RKO (cell line): ENCODE data around the gene KCNJ4.
"Not testable (repeated sequence)": the region's sequence is repeated elsewhere in the genome, so short reads cannot be mapped to it uniquely, and the experiment has no call there.

Experiments
- DNase-seq: peaks from one replicate; pipeline ENCODE4 v3.0.0-alpha.2; 2016; ENCODE audit warnings: low spot score

KCNJ4 gene

DNA sequence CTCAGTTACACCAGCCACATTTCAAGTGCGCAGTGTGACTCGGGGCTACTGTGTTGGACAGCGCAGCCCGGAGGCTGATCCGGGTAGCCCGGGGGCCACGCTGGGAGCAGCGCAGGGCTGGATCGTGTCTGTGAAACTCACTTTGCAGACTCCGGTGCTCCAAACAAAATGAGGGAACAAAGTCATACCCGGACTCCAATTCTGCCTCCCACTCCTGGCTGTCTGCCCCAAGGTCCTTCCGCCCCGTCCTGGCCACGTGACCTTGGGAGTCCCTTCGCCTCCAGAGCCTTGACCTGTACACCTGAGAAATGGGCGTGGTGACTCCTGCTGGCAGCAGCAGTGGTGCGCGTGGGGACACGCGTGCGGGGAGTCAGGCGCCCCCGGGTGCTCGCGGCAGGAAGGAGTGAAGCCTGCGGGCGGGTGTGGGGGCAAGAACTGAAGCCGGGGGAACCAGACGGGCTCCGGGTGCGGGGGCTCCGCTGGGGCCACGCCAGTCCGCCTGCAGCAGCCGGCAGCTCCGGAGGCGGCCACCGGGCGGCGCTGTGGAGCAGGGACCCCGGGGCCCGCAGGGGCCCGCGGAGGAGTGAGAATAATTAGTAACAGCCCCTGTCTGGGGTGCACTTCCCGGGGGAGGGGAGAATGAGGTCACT, 42.4 kb downstream of the KCNJ4 start:
- DNase-seq = no peak

DNA sequence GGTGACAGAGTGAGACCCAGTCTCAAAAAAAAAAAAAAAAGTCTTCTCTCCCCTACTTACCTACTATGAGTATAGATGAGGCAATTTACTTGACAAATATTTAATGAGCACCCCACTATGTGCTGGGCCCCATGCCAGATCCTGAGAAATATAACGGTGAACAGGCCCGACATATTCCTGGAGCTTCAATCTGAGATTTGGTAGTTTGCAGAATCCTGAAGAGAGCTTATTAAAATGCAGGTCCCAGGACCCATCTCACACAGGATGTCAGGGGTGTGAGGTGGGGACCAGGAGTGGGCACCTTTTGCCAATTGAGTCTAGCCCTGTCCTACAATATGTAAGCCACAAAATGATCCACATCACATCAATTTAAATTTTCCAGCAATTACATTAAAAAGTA, 44.0 kb downstream of the KCNJ4 start:
- DNase-seq = no peak

DNA sequence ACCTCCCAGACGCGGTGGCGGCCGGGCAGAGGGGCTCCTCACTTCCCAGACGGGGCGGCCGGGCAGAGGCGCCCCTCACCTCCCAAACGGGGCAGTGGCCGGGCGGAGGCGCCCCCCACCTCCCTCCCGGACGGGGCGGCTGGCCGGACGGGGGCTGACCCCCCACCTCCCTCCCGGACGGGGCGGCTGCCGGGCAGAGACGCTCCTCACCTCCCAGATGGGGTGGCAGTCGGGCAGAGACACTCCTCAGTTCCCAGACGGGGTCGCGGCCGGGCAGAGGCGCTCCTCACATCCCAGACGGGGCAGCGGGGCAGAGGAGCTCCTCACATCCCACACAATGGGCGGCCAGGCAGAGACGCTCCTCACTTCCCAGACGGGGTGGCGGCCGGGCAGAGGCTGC, 45.1 kb downstream of the KCNJ4 start:
- not testable (repeated sequence) for DNase-seq

DNA sequence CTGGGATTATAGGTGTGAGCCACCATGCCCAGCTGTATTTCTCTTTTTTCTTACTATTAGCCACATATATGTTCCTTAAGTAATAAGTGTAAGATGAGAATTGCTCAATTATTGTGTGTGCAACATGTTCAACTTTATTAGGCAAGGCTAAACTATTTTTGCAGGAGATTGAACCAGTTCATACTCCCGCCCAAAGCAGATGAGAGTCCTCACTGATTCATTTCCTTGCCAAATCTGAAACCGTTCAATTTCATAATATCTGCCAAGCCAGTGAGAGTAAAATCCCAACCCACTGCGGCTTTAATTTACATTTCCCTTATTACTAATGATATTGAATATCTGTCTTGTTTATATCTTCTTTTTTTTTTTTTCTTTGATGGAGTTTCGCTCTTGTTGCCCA, 48.4 kb downstream of the KCNJ4 start:
- DNase-seq = no peak

DNA sequence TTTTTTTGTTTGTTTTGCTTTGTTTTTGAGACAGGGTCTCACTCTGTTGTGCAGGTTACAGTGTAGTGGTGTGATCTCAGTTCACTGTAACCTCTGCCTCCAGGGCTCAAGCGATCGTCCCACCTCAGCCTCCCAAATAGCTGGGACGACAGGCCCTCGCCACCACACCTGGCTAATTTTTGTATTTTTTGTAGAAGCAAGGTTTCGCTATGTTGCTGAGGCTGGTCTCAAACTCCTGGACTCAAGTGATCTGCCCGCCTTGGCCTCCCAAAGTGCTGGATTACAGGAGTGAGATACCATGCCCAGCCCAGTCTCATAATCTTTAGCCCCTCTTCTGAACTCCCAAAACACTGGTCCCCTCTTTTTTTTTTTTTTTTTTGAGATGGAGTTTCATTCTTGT, 50.6 kb downstream of the KCNJ4 start:
- no peak for DNase-seq

DNA sequence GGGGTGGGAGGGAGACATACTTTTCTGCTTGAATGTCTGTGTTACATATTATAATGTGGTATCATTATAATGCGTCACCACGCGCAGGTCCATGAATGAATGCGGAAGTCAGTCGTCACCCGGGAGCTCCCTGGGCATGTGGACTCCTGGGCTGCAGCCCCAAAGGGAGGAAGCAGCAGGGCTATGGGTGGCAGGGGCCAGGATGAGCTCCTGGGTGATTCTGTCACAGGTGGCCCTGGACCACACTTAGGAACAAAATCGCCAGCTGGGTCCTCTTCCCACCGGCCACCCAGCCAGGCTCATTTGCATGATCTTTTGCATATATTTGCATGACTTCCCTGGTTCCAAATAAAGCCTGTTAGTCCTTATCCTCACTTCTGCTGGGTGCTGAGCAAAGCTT, 51.2 kb downstream of the KCNJ4 start:
- DNase-seq = no peak

DNA sequence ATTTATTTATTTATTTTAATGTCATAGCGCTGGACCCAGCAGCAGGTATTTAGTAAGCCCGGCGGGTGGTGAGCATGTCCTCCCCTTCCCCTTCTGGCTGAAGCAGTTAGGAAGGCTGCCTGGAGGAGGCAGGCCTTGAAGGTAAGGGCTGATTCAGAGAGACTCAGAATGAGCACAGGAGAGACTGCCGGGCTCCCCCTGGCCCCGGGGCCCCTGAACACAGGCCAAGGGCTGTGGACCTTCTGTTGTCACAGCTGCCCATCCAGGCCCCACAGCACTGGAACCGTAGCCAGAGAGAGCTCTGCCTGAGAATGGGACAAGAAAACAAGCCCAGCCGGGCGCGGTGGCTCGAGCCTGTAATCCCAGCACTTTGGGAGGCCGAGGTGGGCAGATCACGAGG, 52.8 kb downstream of the KCNJ4 start:
- DNase-seq = no peak

DNA sequence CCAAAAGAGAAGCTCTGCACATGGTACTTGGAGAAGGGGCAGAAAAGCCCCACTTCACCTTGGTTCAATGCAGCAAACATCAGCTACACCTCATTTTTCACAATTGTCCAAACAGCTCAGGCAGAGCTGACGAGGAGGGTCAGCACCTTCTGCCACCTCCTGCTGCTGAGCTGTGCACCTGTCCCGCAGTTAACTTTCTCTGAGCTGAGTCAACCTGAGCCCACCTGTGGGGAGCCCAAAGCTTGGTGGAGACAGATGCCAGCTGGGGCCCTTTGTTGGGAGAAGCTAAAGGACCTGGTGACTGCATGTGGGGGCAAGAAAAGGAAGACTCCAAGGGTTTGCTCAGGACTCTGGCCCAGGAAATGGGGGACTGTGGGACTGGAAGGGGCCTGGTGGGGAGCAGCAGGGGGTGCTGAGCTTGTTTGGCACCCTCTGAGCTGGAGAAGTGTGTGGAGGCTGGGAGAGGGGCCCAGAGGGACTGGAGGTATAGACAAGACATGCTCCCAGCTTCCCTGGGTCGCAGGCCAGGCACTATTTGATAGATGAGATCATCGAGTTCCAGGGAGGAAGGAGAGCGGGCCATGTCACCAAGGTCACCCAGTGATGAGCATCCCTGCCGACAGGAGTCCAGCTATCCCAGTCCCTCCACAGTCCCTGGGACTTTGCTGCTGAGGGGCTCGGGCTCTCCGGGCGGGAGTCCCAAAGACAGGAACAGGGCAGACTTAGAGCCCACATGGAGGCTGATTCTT, 53.5 kb downstream of the KCNJ4 start:
- no peak for DNase-seq

DNA sequence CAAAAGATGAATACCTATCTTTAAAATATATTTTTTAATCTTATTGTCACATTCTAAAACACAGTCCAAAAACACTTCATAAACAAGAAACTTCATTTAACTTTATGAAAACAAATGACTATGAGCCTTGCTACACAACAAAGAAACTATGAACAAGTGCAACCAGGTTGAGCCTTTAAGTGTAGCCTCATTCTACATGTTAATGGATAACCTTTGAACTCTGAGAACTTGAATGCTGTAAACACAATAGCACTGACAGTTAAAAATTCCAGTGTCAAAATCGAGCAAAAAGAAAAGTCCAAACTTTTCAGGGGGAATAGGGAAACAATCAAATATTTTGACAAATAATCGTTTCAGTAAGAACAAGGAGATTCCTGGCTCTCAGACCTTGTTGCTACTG, 54.7 kb downstream of the KCNJ4 start:
- not testable (repeated sequence) for DNase-seq

DNA sequence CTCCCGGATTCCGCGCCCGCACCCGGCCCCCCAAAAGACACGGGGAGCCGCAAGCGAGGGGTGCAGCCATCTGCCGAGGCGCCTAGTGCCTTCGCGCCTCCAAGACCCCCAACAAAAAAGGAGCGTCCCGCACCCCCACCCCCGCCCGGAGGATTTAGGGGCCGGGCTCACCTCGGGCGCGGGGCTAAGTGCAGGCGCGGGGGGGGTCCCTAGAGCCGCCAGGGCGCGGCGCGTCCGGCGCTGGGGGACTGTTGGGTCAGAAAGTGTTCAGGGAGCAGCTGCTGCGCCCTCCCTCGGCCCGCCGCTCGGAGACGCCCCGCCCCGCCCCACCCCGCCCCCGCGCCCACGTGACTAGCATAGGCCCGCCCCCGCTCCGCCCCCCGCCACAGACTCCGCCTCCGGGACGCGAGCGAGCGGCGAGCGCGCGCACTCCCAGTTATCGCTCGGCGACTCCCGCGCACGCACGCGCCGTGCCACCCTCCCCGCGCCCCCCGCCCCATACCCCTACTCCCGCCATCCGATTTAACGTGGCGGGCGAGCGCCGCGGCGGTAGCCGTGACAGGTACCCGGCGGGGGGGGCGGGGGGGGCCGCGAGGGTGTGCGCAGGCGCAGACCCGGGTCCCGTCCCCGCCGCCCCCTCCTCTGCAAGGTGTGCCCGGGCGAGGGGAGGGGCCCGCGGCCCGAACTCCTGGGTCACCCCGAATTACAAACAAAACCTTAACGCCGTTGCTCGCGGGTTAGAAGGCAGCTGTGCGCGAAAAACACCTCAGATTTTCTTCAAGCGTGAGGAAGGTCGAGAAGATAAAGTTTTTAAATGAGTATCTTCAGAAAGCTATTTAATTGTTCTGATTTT, 56.2 kb downstream of the KCNJ4 start:
- peak; percentile 83 for DNase-seq

DNA sequence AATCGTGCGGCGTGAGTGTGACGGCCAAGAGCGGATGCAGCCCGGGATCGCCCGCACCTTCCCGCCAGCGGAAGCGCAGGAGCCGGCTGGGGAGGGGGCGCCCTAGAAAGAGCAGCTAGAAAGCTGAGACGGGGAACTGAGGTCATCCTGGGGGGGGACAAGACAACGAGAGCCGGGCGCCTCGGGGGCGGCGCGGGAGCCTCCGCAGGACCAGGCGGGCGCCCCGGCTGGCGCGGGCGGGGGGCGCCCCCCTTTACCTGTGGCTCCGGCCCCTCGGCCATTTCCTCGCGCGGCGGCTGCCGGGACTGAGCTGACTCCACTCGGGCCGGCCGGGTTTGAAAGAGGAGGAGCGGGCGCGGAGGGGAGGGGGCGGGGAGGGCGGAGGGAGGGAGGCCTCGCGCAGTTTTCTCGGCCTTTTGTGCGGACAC, 56.8 kb downstream of the KCNJ4 start:
- DNase-seq = peak; percentile 40

DNA sequence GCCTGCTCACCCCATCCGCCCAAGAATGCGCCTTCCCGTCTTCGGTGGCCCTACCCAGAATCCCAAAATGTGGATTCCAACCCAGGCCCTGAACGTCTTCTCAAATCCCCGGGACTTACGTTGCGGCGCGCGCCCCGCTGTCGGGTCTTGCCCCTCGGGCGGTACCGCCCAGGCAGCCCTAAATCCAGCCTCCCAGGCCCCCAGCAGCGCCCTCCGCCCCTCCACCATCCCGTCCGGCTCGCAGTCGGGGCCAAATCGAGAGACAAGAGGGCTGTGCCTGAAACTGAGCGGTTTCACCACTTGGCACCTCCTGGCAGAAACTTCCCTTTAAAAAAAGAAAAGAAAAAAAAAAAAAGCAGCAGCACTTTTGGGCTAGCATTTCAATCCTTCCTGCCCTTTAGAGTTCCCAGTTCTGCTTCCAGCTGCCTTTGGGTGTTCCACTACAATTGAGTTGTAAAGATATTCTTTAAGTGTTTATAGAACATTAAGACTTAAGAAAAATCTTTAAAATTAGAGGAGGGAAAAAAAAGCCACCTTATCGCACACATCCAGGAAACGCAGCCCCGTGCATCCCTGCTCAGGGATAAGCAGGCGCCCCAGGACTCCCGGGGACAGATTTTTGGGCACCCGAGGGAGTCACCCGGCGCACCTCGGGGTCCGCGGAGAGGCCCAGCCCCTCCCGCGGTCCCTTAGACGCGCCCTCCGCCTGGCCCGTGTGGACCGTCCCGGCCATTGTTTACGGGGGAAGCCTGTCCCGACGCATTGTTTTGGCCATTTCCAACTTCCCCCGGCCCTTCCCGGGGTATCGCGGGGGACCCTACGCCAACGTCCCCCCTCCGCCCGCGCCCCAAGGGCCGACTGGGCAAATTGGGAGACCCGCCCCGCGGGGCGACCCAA, 57.6 kb downstream of the KCNJ4 start:
- DNase-seq = peak; percentile 74

DNA sequence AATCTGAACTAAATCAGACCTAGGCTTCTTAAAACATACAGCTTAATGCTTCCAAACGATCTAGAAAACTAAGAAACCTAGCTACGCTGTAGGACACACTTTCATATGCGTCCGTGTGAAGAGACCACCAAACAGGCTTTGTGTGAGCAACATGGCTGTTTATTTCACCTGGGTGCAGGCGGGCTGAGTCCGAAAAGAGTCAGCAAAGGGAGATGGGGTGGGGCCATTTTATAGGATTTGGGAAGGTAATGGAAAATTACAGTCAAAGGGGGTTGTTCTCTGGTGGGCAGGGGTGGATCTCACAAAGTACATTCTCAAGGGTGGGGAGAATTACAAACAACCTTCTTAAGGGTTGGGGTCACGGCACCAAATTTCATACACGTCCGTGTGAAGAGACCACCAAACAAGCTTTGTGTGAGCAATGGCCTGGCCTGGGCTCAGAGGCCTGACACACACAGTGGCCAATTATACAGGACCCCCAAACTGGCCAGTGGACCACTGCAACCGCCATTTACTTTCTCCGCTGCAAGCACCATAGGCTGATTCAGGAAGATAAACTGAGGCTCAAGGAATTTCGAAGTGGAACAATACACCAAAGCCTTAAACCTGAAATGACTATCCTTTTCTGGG, 58.4 kb downstream of the KCNJ4 start:
- not testable (repeated sequence) for DNase-seq

DNA sequence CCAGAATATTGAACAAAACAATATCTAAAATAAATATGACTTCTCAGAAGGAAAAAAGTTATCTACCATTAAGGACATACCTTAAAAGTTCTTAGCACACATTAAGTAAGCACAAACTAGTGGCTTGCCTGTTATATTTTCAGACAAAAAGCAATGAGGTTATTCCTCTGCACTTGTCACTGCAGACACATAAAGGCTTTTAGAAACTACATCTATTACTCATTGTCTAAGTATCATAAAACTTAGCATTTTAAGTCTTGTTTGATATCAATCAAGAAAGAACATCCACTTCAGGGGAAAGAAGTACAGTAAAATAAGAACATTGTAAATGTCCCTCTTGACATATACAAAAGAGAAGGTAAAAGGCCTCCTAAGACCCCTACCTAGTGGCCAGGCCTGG, 59.1 kb downstream of the KCNJ4 start:
- not testable (repeated sequence) for DNase-seq

DNA sequence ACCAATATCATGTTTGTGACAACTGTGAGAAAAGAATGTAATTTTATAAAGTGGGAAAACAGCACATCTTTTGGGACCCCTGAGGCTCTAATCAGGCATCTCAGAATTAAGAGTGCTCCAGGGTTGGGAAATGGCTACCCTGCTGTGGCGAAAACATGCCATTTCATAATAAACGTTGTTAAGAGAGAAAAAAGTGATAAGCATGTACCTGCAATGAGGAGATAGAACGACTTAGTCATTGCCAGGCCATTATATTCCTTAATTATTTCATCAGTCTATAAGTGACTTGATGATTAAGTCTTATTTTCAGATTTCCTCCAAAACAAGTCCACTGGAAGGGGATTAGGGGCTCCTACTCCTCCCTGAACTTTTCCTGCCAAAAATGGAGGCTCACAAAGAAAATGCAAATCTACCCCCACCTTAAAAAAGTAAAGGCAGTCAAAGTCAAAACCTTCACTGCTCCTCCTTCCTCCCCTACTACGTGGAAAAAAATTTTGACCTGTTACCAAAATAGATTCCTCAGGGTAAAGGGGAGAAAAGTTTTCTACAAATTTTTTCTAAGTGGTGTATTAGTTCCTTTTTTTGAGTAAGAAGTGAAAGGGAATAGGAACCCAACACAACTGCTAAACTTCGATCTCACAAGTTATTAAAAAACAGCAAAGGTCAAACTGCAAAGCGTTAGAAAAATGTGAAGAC, 59.9 kb downstream of the KCNJ4 start:
- DNase-seq = not testable (repeated sequence)

DNA sequence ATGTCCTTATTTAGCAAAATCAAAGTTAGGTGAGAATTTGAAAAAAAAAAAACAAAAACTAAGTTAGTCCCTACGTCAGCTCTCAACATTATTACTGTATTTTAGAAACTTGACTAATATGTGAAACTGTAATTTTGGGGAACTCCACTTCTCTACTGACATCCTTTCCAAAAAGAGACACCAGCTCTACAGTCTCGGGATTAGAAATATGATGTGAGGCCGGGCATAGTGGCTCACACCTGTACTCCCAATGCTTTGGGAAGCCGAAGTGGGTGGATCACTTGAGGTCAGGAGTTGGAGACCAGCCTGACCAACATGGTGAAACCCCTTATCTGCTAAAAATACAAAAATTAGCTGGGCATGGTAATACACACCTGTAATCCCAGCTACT, 65.6 kb downstream of the KCNJ4 start:
- DNase-seq = not testable (repeated sequence)

DNA sequence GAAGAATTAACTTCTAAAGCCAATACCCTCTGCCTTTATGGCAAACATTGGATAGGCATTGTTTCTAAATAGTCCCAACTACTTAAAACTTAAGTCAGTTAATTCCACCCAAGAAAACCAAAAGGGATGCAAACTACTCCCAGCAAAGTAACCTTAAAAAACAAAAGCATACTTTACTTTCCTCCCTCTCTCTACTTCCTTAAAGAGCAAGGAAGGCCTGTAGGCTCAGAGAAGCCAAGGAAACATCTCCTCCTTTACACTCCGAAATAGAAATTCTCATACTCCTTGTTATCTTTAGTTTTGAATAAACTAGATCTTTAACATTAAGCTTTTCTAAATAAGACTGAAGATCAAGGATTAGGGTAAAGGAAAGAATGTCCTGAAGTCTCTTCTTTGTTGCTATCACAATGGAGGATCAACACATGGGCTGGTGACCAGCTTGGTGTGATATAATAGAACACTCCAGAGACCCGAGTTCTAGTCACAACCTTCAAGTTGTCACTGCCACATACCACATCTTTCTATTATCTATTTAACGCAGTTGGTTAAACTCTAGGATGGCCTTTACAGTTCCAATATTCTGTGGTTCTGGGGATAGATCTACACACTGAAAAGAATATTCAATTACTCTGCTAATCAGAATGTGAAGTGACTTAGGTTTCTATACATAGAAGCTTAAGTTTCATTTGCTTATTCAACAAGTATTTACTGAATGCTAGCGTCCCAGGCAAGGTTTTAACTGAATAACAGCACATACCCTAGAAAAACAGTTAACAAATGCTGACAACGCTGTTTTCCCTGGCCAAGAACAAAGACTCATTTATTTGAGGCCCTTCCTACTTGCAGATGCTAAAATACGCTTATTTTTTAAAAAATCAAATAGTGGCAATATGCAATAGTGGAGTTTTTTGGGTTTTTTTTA, 66.2 kb downstream of the KCNJ4 start:
- DNase-seq = not testable (repeated sequence)

DNA sequence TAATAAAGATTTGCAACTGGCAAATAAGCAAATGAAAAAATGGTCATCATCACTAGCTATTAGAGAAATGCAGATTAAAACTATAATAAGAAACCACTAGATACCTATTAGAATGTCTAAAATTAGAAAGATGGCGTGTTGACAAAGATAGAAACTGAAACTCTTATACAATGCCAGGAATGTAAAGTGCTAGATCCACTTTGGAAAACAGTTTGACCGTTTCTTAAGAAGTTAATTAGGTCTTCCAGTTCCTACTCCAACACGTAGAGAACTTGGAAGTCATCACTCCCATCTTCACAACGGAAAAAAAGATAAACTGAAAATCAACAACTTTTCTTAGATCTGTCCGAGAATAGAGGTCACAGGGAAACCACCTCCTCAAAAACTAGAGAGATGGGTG, 68.1 kb downstream of the KCNJ4 start:
- DNase-seq = not testable (repeated sequence)

DNA sequence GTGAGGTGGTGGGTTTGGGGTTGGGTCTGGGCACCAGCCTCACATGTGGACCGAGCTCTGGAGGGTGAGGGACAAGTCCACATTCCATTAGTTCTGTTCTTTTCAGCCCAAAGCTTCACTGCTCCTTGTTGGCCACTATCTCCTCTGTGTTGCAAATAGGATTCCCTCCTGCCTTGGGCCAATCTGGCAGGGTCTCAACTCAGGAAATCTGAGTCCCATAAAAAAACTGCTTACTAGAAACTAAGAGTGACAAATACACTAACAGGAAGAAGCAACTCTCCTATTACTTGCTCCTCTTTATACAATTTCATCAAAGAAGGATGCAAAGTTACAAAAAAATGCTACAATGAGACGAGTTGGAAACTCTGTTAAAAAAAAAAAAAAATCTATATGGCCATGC, 71.6 kb downstream of the KCNJ4 start:
- DNase-seq = no peak

DNA sequence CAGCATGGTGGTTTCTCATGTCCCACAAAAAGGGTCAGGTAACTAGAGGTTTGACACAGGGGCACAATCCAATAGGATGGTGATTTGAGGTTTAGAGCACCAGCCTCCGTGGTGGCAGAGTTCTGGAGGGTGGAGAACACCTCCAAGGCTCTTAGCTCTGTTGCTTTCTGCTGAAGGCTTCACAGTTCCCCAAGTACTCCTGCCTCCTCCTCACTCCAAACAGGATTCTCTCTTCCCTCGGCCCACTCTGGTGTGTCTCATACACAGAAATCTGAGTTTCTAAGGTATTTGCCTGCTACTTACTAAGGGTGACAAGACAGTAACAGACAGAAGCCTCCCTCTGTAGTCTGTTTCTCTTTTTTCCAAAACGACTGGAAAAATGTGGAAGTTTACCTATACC, 73.6 kb downstream of the KCNJ4 start:
- not testable (repeated sequence) for DNase-seq
